K562 (cell line): ENCODE measurements around the gene PLEKHA8. TPM values are rescaled to one million over a fixed set of nuclear protein-coding genes. Genes with fewer than 3 reads are reported as not detected.

Source experiments
- BHLHE40 ChIP-seq: IDR thresholded peaks from 2 replicates; pipeline ENCODE4 v1.6.1; 2011; ENCODE audit warnings: low read length, improper control_type of control experiment
- CREB3L1 ChIP-seq: fragments of 450-650 bp; IDR thresholded peaks from 2 replicates; pipeline ENCODE4 v1.6.1; 2014; ENCODE audit warnings: low read depth, mild to moderate bottlenecking, moderate library complexity, borderline replicate concordance
- ETS1 ChIP-seq: conservative IDR thresholded peaks from 2 replicates; pipeline ENCODE4 v1.6.1; 2011; ENCODE audit warnings: low read depth, mild to moderate bottlenecking, low read length; ENCODE audit not compliant: control insufficient read depth
- HMG20B ChIP-seq: fragments of 250-450 bp; sonication (Bioruptor Pico); IDR thresholded peaks from 2 replicates; pipeline ENCODE4 v1.5.0; 2021; ENCODE audit warnings: mild to moderate bottlenecking
- KDM5B ChIP-seq: fragments of 200-600 bp; sonication (generic); IDR thresholded peaks from 2 replicates; pipeline ENCODE4 v1.6.1; 2012; ENCODE audit warnings: low read depth, mild to moderate bottlenecking, moderate library complexity, low read length, control low read depth, inconsistent platforms; ENCODE audit not compliant: insufficient replicate concordance
- LARP7 ChIP-seq: fragments of 450-650 bp; IDR thresholded peaks from 2 replicates; pipeline ENCODE4 v1.6.1; 2016
- LCOR ChIP-seq: sonication (generic); formaldehyde crosslinking; IDR thresholded peaks from 2 replicates; pipeline ENCODE4 v1.8.0; 2022; ENCODE audit warnings: mild to moderate bottlenecking, missing genetic modification reagents
- MED1 ChIP-seq: sonication (generic); formaldehyde crosslinking; IDR thresholded peaks from 2 replicates; pipeline ENCODE4 v1.8.1; 2023; ENCODE audit warnings: missing genetic modification reagents, borderline replicate concordance
- MNT ChIP-seq, 2 experiments: fragments of 450-650 bp; conservative IDR thresholded peaks; 2 replicates each; pipeline ENCODE4 v1.6.1; 2017; ENCODE audit warnings: mild to moderate bottlenecking in 2 of 2, moderate library complexity in 2 of 2
- POLR2G ChIP-seq: fragments of 200-400 bp; formaldehyde crosslinking; IDR thresholded peaks from 2 replicates; pipeline ENCODE4 v1.6.1; 2017; ENCODE audit warnings: low read depth, mild to moderate bottlenecking, antibody characterized with exemption, low read length, moderate library complexity
- POU5F1 ChIP-seq: fragments of 150-350 bp; IDR thresholded peaks from 2 replicates; pipeline ENCODE4 v1.6.1; 2014; ENCODE audit warnings: borderline replicate concordance, low read length, low read depth, mild to moderate bottlenecking; ENCODE audit not compliant: partially characterized antibody
- RBM17 ChIP-seq: fragments of 200-400 bp; formaldehyde crosslinking; IDR thresholded peaks from 2 replicates; pipeline ENCODE4 v1.6.1; 2017; ENCODE audit warnings: low read depth, mild to moderate bottlenecking, low read length, borderline replicate concordance
- SMAD2 ChIP-seq: fragments of 150-350 bp; IDR thresholded peaks from 2 replicates; pipeline ENCODE4 v1.6.1; 2014; ENCODE audit warnings: low read depth, mild to moderate bottlenecking, low read length
- TBP ChIP-seq: optimal IDR thresholded peaks from 2 replicates; pipeline ENCODE3; 2011; ENCODE audit warnings: low read depth, low read length, improper control_type of control experiment
- ZBTB33 ChIP-seq: sonication (generic); formaldehyde crosslinking; IDR thresholded peaks from 2 replicates; pipeline ENCODE4 v1.8.1; 2023; ENCODE audit warnings: mild to moderate bottlenecking, missing genetic modification reagents
- ZBTB9 ChIP-seq: fragments of 450-650 bp; formaldehyde crosslinking; IDR thresholded peaks from 2 replicates; pipeline ENCODE4 v1.4.0; 2020; ENCODE audit warnings: mild to moderate bottlenecking, moderate library complexity
- ZFP91 ChIP-seq: sonication (generic); formaldehyde crosslinking; IDR thresholded peaks from 2 replicates; pipeline ENCODE4 v1.8.0; 2022; ENCODE audit warnings: mild to moderate bottlenecking, missing genetic modification reagents
- polyA plus RNA-seq, 8 experiments: library from polyadenylated mRNA; depleted of rRNA in 4 of 8; stranded (reverse) in 5 of 8; unstranded in 3 of 8; fragments of >200 nt; fragmentation: Nextera tagmentation in 2 of 8; fragmentation: Illumina TruSeq in 1 of 8; extraction: Ambion mirVana in 2 of 8; extraction: Trizol in 1 of 8; gene quantifications; 2 replicates each; pipeline versions ENCODE4 v1.2.1 to v1.2.3, GENCODE V29; 2011 to 2014; ENCODE audit warnings: inconsistent platforms in 1 of 8, missing spikeins in 1 of 8
- total RNA-seq, 7 experiments: library from RNA; depleted of rRNA in 6 of 7; stranded (reverse); fragments of >200 nt in 6 of 7; fragmentation: Illumina TruSeq in 2 of 7; extraction: Trizol in 2 of 7; gene quantifications; 2 replicates each; pipeline versions ENCODE4 v1.2.1 to v1.2.3, GENCODE V29; 2011 to 2021; ENCODE audit warnings: low replicate concordance in 1 of 7

The PLEKHA8 gene
- total and polyA plus RNA-seq, 9 of the 15 experiments (the other 6 are each of a cell fraction or from before 2014, with no cell fraction given), result 3.2 to 16.3 (median 11.8) TPM

- no peak for TF ChIP-seq ZBTB9 (CRISPR knock-in tag)
- 0 out of 2 replicates have a peak, but pooled peaks have one; percentile 18 for TF ChIP-seq ETS1
- TF ChIP-seq TBP, result no peak
- no peak for TF ChIP-seq SMAD2
- TF ChIP-seq HMG20B (CRISPR knock-in tag), result no peak
- no peak for TF ChIP-seq ZFP91
- TF ChIP-seq KDM5B, result peak; percentile 22
- peak in 1 of 2 experiments; percentile 27; a peak in 1 of 4 replicates for TF ChIP-seq MNT (conservative IDR thresholded peaks at IDR 0.05)
- TF ChIP-seq POLR2G, result peak; percentile 59
- no peak for TF ChIP-seq LARP7
- TF ChIP-seq MED1, result no peak
- TF ChIP-seq BHLHE40, result no peak
- no peak for TF ChIP-seq RBM17
- no peak for TF ChIP-seq POU5F1
- peak; percentile 78 for TF ChIP-seq ZBTB33
- no peak for TF ChIP-seq CREB3L1
- TF ChIP-seq LCOR (CRISPR knock-in tag), result no peak
Measured at GRCh38 chr7:30135301-30136116, 107.3 kb downstream of the PLEKHA8 start (continued).
